Embryonic facial prominence (tissue), 1 donor: ENCODE measurements around the gene MYH3.
"Not testable (repeated sequence)": the region's sequence is repeated elsewhere in the genome, so short reads cannot be mapped to it uniquely, and the experiment has no call there.

Experiments
- DNase-seq: peaks from one replicate; pipeline ENCODE4 v3.0.0-alpha.2; 2016; ENCODE audit errors: extremely low spot score

MYH3 gene

DNA sequence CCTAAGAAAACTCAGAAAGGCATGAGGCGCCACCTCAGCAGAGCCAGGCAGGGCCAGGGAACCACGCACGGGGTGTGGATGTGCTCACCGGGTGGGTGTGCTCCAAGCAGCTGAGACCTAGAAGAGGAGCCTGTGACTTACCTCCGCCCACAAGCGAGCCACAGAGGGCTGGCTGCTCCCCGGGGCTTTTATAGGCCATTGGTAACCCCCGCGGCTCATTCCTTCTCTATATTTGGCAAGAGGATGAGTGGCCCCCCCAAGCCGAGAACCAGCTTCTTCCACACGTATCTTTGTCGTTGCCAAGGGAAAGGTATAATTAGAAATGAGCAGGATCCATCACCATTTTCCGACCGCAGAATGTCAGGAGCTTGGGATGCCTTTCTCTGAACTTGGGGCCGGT, at the start of gene MYH3:
Gene MYH3 (minus strand): TSS at position 162 of the 400 bp plus-strand sequence. CDS start 2,245 bp downstream, outside the sequence.
- DNase-seq = no peak

GRCh38 chr17:10705727-10706126, 48.6 kb upstream of the MYH3 start:
- no peak for DNase-seq

DNA sequence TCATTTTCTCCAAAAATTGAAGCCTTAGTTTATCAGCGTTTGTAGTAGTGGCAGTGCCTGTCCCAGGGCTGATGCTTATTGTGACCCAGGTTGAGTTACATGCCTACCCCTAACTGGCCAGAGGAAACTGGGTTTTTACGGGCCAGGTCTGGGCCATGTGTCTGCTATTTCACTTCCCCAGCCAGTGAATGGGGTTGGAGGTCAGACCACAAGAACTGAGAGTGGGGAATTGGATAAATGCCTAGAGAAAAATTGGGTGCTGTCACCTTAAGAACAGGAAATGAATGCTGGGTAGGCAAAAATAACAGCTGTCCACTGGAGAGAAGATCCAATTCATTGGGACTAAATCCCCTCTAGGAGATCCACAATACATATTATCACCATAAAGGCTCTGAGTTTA, 45.5 kb upstream of the MYH3 start:
- no peak for DNase-seq

- DNase-seq = no peak
Observed at GRCh38 chr17:10699856-10700255, 42.7 kb upstream of the MYH3 start.

GRCh38 chr17:10698096-10698818, 41.1 kb upstream of the MYH3 start:
- no peak for DNase-seq

DNA sequence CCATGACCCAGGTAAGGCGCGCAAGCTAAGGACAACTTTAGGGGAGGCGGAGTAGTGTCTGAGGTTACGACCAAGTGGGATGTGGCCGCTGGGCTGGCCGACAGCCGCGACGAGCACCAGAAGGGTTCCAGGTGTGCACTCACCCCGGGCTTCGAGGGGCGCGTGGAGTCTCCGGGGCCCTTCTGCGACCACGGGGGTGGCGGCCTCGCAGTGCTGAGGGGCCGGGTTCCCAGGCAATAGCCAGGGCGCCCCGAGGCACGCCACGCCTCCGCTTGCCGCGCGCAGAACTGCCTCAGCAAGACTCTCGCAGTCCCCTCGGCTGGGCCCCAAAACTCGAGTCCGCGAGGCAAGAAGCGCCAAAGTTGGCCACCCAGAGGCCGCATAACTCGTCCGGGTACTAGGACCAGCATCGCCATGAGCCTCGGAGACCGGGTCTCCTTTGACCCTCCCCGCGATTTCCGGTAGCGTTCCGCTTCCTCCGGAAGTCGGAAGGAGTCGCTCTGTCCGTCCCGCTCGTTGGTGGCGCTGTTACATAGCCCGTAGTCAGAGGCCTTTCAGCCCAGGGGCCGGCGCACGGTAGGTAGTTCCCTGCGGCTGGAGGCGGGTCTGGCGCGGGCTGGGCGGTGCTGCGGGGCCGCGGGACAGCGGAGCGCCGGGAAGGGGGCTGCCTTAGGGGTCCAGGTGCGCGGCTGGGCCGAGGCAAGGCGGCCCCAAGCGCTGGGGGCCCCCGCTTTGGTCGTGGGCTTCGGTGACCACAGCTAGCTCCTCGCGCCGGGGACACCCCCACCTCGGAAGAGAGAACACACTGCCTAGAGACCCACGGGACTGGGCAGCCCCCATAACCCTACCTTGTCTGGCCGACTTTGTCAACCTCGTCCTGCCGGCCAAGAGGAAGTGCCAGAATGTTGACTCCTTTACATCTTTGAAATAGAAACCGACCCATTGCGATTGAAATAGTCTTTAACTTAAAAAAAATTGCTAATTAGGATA, 40.3 kb upstream of the MYH3 start, which contains the start of the genes ADPRM and SCO1:
Gene ADPRM (plus strand): TSS at position 503 of the 990 bp plus-strand sequence. CDS start 7,333 bp downstream, outside the sequence.
Gene SCO1 (minus strand): TSS at position 442 of the 990 bp plus-strand sequence. CDS start 26 bp downstream, at position 416.
- DNase-seq = peak; percentile 80

GRCh38 chr17:10695875-10696407, 38.8 kb upstream of the MYH3 start:
- not testable (repeated sequence) for DNase-seq

DNA sequence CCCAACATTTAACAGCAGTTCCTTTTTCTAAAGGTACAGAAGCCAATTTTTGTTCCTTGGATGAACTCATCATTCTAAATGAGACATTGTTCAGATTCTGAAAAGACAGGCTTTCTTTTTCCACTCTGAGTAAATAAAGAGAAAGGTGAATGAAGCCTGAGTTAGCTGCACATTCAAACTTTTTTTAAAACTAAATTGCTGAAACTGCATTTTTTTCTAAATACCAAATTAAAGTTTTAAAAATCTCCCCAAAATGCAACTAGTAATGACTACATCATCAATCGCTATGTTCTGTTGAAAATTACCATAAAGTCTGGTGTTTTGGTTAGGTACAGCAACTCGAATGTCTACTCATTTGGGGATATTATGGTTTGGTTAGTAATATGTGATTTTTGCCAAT, 30.4 kb upstream of the MYH3 start:
- DNase-seq = no peak

GRCh38 chr17:10683853-10684252, 26.7 kb upstream of the MYH3 start:
- DNase-seq = no peak

DNA sequence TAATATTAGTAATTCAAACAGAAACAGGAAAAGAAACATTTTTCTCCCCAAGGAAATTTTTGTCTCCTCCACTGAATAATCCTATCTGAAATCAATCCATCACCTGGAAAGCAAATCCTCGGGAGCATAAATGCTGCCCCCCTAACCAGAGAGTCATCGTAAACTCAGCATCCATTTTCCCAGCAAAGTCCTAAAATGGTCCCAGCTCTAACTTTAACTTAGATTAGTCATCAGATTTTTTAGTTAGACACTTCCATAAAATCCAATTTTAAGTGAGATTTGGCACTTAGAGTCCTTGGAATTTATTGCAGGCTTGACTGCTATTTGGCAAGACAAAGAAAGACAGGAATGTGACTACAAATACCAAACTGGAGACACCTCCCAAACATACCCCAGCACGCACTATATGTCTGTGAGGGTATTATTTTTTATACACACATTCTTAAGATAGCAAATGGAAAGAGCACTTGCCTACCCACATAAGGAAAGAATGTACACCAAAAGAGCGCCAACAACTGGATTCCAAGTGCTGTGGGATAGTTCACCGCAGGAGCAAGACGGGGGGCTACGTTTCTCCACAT, 24.8 kb upstream of the MYH3 start:
- no peak for DNase-seq

DNA sequence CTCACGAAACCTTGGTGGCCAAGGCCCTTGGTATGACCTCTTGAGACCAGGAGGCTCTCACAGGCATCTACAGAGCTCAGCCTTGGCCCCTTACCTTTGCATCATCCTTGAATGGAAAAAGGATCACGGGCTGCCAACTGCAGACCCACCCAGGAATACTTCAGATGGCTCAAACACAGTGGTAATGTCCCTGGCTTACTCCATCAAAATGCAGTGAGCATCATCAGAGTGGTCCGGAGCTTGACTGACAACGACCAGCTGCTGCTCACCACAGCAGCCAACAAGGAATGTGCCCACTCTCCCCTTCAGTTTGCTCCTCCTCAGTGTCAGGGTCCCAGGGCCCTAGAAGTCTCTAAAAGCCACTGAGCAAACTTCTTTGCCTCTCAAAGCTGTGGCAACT, 17.6 kb upstream of the MYH3 start:
- no peak for DNase-seq

DNA sequence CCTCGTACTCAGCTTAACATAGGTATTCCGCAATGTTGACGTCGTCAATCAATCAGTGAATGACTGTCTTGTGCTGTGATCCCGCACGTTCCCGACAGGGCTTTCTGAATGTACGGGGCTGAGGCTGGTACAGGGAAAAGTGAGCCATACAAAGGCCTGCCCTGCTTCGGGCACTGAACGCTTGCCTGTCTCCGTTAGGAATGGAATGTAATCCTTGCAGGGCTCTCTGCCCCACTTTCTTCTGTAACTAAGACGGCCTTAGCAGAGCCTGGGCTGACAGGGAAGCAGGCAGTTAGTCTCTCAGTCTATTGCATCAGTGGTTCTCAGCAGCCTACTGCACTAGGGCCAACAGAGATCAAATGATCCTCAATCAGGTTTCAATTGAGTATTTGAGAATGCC, 16.2 kb upstream of the MYH3 start:
- DNase-seq = no peak

DNA sequence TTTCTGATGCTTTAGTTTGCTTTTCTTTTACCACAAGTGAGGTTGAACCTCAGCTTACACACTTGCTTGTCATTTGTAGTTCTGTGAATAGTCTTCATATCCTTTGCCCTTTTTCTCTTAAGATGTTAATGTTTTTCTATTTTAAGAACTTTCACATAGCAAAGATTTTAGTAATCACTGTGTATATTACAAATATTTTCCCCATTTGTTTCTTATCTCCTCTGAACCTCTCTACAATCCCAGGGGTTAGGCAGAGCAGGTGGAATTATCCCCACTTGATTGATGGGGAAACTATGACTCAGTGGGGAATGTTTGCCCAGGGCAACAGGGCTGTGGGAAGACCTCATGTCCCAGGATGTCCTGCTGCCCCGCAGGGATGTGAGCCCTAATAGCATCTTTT, 11.7 kb upstream of the MYH3 start:
- no peak for DNase-seq

DNA sequence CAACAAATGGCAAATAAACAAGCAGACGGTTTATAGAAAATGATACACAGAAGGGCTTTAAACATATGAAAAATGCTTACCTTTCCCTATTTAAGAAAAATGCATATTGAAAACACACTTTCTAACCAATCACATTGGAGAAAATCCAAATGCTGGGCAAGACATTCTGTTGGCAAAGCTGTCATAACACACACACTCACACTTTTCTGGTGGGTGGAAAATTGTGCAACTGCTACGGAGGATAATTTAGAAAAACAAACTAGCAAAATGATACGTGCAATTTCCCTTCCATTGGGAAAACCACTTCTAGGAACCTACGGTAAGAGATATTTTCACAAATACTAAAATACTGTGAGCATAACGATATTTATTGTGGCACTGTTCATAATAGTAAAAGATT, 9.8 kb upstream of the MYH3 start:
- DNase-seq = no peak

DNA sequence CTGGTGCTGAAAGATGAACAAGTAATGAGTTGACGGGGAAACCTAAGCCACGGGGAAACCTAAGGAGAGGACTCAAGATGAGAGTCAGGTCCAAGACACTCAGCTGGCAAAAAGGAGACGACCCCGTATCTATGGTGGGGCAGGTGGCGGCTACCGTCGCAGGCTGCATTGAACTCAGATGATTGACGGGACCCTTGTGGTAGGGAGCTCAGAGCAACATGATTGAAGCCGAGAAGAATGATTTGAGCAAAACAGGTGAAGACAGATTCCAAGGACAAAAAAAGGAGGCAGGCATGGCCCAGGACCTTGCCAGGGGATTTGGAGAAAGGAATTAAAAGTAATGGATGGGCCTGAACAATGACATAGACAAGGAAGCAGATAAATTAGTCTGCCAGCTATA, 7.5 kb upstream of the MYH3 start:
- no peak for DNase-seq

GRCh38 chr17:10663231-10663630, 6.1 kb upstream of the MYH3 start:
- DNase-seq = no peak

- DNase-seq = no peak
Observed at GRCh38 chr17:10661437-10661836, 4.3 kb upstream of the MYH3 start.

- no peak for DNase-seq
Observed at GRCh38 chr17:10657879-10658278, 770 bp upstream of the MYH3 start.

DNA sequence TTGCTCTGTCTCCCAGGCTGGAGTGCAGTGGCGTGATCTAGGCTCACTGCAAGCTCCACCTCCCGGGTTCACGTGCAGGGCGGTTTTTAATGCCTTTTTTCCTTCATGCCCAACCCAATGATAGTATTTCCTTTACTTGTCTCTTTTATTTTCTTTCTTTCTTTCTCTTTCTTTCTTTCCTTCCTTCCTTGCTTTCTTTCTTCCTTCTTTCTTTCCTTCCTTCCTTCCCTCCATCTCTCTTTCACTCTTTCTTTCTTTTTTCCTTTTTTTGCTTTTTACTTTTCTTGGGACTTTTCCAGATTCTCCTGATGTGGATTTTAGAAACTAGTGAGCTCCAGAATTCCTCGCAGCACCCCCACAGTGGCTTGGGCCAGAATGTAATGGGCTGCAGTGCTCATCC, 3.1 kb downstream of the MYH3 start:
- no peak for DNase-seq

DNA sequence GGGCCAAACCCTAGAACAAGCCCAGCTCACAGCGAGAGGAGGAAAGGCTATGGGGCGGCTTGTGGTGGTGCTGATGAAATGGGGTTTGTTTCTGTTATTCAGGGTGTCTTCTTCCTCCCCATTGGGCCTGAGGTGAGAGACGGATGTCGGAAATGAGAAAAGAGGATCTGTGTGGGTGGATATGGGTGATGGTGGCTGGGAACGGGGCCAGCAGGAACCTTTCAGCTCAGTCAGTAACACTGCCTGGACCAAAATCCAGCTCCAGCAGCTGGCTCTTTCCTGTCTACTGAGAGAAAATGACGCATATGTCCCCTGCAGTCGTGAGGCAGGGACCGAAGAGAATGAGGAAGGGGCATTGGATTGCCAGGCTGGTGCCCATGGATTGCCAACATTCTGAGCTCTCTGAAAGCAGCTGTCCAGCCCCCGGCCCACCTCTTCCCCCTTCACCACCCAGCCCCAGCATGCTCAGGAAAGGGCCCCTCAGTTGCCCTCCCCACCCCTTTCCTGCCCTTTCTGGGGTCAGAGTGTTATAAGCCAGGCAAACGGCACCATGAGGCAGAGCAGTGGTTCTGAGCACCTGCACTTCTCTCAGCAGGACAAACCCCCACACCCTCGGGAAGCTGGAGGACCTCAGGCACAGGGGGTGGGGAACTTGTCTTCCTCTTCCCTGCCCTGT, 4.0 kb downstream of the MYH3 start:
- no peak for DNase-seq

- DNase-seq = no peak
Observed at GRCh38 chr17:10651927-10652326, 5.2 kb downstream of the MYH3 start.
